Astrocyte (in vitro differentiated cells and primary cell): ENCODE measurements around the gene DYRK3.

ENCODE experiments used
- EZH2 ChIP-seq: IDR thresholded peaks from 2 replicates; pipeline ENCODE4 v1.6.1; 2012; ENCODE audit warnings: mild to moderate bottlenecking, low read length, inconsistent platforms; ENCODE audit not compliant: insufficient read depth
- TF ChIP-seq, protein P1 (sequence below): IDR thresholded peaks from 2 replicates; pipeline ENCODE4 v1.5.1; 2011; ENCODE audit warnings: low read depth, mild to moderate bottlenecking, inconsistent platforms, low read length, moderate library complexity; ENCODE audit not compliant: insufficient read depth

- TF ChIP-seq, protein P1, sequence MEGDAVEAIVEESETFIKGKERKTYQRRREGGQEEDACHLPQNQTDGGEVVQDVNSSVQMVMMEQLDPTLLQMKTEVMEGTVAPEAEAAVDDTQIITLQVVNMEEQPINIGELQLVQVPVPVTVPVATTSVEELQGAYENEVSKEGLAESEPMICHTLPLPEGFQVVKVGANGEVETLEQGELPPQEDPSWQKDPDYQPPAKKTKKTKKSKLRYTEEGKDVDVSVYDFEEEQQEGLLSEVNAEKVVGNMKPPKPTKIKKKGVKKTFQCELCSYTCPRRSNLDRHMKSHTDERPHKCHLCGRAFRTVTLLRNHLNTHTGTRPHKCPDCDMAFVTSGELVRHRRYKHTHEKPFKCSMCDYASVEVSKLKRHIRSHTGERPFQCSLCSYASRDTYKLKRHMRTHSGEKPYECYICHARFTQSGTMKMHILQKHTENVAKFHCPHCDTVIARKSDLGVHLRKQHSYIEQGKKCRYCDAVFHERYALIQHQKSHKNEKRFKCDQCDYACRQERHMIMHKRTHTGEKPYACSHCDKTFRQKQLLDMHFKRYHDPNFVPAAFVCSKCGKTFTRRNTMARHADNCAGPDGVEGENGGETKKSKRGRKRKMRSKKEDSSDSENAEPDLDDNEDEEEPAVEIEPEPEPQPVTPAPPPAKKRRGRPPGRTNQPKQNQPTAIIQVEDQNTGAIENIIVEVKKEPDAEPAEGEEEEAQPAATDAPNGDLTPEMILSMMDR, result no peak
- TF ChIP-seq EZH2, result no peak
Measured at GRCh38 chr1:206685769-206686477, 50.6 kb downstream of the DYRK3 start.
